Amniotic stem cell (primary cell): ENCODE measurements around the gene MYH7.

ENCODE experiments used
- DNase-seq: peaks from one replicate; lab custom pipeline; 2025; lab: John Stamatoyannopoulos, UW

Gene MYH7

DNA sequence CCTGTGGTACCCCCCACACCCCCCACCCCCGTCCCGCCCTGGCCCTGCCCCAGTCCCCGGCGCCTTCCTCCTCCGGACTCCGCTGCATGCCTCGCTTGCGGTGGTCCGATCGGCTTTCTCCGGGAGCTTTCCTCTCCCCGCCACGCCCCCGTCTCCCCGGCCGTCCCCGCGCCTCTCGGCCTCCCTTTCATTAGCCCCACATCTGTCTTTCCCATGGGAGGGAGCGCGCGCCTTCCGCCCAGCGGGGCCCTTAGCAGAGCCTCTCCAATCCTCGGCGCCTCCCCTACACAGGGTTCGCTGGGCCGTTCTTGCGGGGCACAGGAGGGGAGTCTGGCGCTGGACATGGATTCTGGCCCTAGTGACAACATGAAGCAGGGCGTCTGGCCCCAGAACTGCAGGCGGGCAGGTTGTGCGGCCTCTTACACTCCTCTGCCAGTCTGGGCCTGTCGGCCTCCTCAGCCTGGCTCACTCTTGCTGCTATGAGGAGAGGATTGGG lies 69.0 kb downstream of the MYH7 start:
- peak; percentile 67 for DNase-seq

DNA sequence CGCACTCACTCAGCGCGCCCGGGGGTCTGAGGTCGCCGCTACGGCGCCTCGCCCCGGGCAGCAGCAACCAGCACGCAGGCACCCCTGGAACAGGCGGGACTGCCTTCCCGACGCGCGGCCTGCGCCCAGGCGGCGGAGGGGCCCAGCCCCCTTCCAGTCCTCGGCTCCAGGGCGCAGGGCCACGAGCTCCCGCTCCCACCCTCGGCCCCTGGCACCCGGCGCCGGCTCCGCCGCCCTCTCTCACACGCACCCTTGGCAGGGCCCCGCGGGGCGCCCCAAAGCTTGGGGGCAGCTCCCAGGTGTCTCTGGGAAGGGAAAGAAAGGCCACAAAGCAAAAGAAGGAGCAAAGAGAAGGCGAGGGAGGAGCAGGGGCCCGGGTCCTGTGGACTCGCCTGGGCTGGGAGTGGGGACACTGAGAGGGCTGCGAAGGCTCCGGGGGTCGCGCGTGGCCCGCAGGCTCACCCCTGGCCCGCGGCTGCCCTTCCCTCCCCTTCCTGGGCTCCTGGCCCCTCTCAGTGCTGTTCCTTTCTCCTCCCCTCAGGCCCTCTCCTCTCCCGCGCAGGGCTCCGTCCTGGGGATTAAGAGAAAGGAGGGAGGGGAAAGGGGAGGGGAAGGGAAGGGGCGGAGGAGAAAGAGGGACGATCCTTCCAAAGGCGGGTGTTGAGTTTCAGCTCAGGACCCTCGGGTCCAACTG lies 69.6 kb downstream of the MYH7 start:
- DNase-seq: peak; percentile 67

DNA sequence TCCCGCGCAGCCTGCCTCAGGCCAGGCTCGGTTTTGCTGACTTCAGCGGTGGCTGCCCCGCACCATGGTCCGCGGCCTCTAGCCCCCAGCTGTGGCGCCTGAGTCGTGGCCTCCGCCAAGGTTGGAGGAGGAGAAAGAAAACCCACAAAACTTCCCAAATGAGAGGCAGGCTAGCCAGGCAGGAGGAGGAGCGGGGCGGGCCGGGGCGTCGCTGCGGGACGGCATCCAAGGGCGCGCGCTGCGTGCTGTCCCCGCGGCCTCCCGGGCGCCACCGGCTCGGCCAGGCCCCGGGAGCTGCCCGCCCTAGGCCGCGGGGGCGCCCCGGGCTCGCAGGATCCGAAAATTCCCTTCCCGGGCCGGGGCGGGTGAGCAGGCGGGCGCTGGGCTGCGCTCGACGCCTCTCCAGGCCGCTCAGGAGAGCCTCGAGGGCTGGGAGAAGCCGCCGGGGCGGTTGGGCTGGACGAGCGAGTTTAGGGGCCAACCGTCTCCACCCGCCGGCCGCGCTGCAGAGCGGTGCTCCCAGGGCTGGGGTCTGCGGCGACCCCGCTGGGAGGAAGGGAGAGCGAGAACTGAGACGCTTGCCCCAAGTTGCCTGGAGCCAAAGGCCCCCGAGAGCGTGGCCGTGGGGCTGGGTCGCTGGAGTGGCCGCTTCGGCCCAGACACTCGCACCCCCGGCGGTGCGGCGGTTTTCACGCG lies 70.3 kb downstream of the MYH7 start, which contains the start of gene EFS:
TSS of gene EFS (minus strand) at position 137 of the 696 bp plus-strand sequence. CDS start 147 bp downstream, outside the sequence.
- no peak for DNase-seq

DNA sequence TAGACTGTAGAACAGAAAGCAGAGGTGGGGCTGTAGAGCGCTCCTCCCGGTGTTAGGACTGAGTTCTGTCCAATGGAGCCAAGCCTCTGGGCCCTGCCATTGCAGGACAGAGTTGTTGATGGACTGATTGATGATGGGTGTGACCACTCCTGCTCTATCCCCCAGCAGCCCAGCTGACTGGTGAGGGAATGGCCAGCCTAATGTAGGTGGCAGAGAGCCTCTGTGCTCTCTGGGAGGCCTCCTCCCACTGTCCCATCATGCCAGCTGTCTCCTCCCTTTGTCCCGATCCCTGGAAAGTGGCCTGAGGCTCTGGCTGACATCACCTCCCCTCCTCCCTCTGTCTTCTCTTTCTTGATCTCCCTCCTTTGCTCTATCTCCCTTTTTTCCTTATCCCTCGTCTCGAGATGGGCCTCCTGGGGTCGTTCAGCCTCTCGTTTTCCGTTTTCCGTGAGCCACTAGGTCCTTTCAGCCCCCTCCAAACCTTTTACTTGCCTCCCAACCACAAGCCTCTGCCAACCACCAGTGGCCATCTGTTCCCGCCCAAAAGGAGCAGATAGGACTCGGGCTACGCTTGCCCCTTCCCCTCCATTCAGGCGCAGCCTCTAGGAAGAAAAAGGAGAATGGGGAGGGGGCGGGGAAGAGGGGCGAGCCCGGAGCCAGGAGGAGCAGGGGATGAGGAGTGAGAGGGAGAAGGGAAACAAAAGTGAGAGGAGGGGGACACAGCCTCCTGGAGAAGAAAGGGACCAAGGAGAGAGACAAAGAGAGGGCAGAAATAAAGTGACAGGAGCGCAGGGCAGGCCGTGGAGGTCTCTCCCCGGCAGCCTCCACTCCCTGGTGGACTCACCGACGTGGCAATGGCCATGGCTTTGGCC lies 71.1 kb downstream of the MYH7 start:
- DNase-seq: no peak
